Measurements from ENCODE around the gene ADGRG3.

GRCh38 chr16:57734925-57735754 is 67.0 kb downstream of the ADGRG3 start:
- TF ChIP-seq CTCF (conservative IDR thresholded peaks at IDR 0.05) (no peak), ZFX (IDR thresholded peaks at IDR 0.05) (peak; percentile 58; the same call in 1 of the 2 replicates)
